GM23338 (cell line): ENCODE measurements around the gene PWP2. TPM values are rescaled to one million over a fixed set of nuclear protein-coding genes. Genes with fewer than 3 reads are reported as not detected.

ENCODE experiments used
- ATAC-seq: fragments of 200-7000 bp; cut with Tn5 transposase; 3 replicates; pipeline ENCODE4 v1.9.1; 2020
- DNase-seq: peaks from one replicate; pipeline ENCODE4 v3.0.0-alpha.2; 2015; ENCODE audit warnings: low spot score
- H2AFZ ChIP-seq: fragments of 200-600 bp; sonication (generic); 2 replicates; pipeline ENCODE4 v1.8.0; 2016; ENCODE audit warnings: antibody characterized with exemption, mild to moderate bottlenecking, moderate library complexity
- H3F3A ChIP-seq: fragments of 200-600 bp; sonication (generic); replicated peaks from 2 replicates; pipeline ENCODE4 v1.8.0; 2017; ENCODE audit warnings: antibody characterized with exemption, mixed run types, low read depth
- H3K27ac ChIP-seq: fragments of 200-600 bp; sonication (generic); 2 replicates; pipeline ENCODE4 v1.6.1; 2016; ENCODE audit warnings: low read depth
- H3K27me3 ChIP-seq: fragments of 200-600 bp; sonication (generic); 2 replicates; pipeline ENCODE4 v1.8.0; 2016; ENCODE audit warnings: mild to moderate bottlenecking, mixed run types, moderate library complexity; ENCODE audit not compliant: insufficient read depth
- H3K36me3 ChIP-seq: fragments of 200-600 bp; sonication (generic); 2 replicates; pipeline ENCODE4 v1.8.0; 2016; ENCODE audit warnings: mild to moderate bottlenecking; ENCODE audit not compliant: insufficient read depth
- H3K4me1 ChIP-seq: fragments of 200-600 bp; sonication (generic); 2 replicates; pipeline ENCODE4 v1.8.0; 2016; ENCODE audit warnings: mild to moderate bottlenecking, moderate library complexity; ENCODE audit not compliant: insufficient read depth
- H3K4me2 ChIP-seq: fragments of 200-600 bp; sonication (generic); 2 replicates; pipeline ENCODE4 v1.7.1; 2017; ENCODE audit warnings: mixed run types
- H3K4me3 ChIP-seq: fragments of 200-600 bp; sonication (generic); 2 replicates; pipeline ENCODE4 v1.6.1; 2016; ENCODE audit warnings: mixed run types
- H3K79me2 ChIP-seq: fragments of 200-600 bp; sonication (generic); replicated peaks from 2 replicates; pipeline ENCODE4 v1.8.0; 2017; ENCODE audit warnings: mild to moderate bottlenecking; ENCODE audit not compliant: insufficient read depth
- H3K9me2 ChIP-seq: fragments of 200-600 bp; sonication (generic); 2 replicates; pipeline ENCODE4 v1.8.0; 2017; ENCODE audit not compliant: insufficient read depth
- H4K20me1 ChIP-seq: fragments of 200-600 bp; sonication (generic); replicated peaks from 2 replicates; pipeline ENCODE4 v1.8.0; 2017; ENCODE audit warnings: mild to moderate bottlenecking; ENCODE audit not compliant: insufficient read depth
- H3K27ac Mint-ChIP-seq: 2 replicates; pipeline ENCODE4 v1.8.0; 2020; ENCODE audit warnings: inconsistent platforms, mild to moderate bottlenecking, moderate library complexity, mixed read lengths
- H3K27me3 Mint-ChIP-seq: 3 replicates; pipeline ENCODE4 v1.8.0; 2022; ENCODE audit warnings: low read depth, mild to moderate bottlenecking, moderate library complexity, mixed read lengths, inconsistent platforms; ENCODE audit not compliant: insufficient read depth, poor library complexity
- H3K36me3 Mint-ChIP-seq: 3 replicates; pipeline ENCODE4 v1.8.0; 2021; ENCODE audit warnings: low read depth, mild to moderate bottlenecking, inconsistent platforms, moderate library complexity, mixed read lengths
- H3K4me1 Mint-ChIP-seq: 3 replicates; pipeline ENCODE4 v1.8.0; 2020; ENCODE audit warnings: mild to moderate bottlenecking, inconsistent platforms, mixed read lengths
- H3K4me3 Mint-ChIP-seq: 3 replicates; pipeline ENCODE4 v1.8.0; 2021; ENCODE audit warnings: moderate library complexity, mild to moderate bottlenecking, inconsistent platforms, mixed read lengths
- H3K9me3 Mint-ChIP-seq: 3 replicates; pipeline ENCODE4 v1.8.0; 2020; ENCODE audit warnings: moderate library complexity, mild to moderate bottlenecking, inconsistent platforms, mixed read lengths
- CREB1 ChIP-seq: fragments of 250-450 bp; sonication (Bioruptor Pico); IDR thresholded peaks from 2 replicates; pipeline ENCODE4 v1.5.0; 2020; ENCODE audit warnings: low read depth, mild to moderate bottlenecking, moderate library complexity
- CTCF ChIP-seq, 2 experiments: fragments of 200-600 bp in 1 of 2; sonication (generic) in 1 of 2; conservative IDR thresholded peaks; 2 replicates each; pipeline versions ENCODE4 v1.5.1 to v1.6.1; 2016 to 2017; ENCODE audit warnings: antibody characterized with exemption in 2 of 2, low read depth in 2 of 2, mild to moderate bottlenecking in 2 of 2, moderate library complexity in 1 of 2
- ETS1 ChIP-seq: IDR thresholded peaks from 2 replicates; pipeline ENCODE4 v1.6.1; 2016; ENCODE audit warnings: antibody characterized with exemption
- EZH2 ChIP-seq: fragments of 200-600 bp; sonication (generic); IDR thresholded peaks from one replicate; pipeline ENCODE4 v1.8.0; 2017; ENCODE audit warnings: antibody characterized with exemption, mild to moderate bottlenecking, low read depth; ENCODE audit not compliant: unreplicated experiment
- EZH2phosphoT487 ChIP-seq: fragments of 200-600 bp; sonication (generic); IDR thresholded peaks from one replicate; pipeline ENCODE4 v1.8.1; 2018; ENCODE audit warnings: antibody characterized with exemption; ENCODE audit not compliant: unreplicated experiment
- JUNB ChIP-seq: IDR thresholded peaks from one replicate; pipeline ENCODE4 v1.6.1; 2016; ENCODE audit warnings: antibody characterized with exemption; ENCODE audit not compliant: unreplicated experiment
- NANOG ChIP-seq: IDR thresholded peaks from 2 replicates; pipeline ENCODE4 v1.6.1; 2016; ENCODE audit warnings: antibody characterized with exemption, borderline replicate concordance
- POLR2AphosphoS5 ChIP-seq: IDR thresholded peaks from 2 replicates; pipeline ENCODE4 v1.6.1; 2016; ENCODE audit warnings: antibody characterized with exemption, low read depth
- REST ChIP-seq: IDR thresholded peaks from one replicate; pipeline ENCODE4 v1.6.1; 2018; ENCODE audit warnings: antibody characterized with exemption; ENCODE audit not compliant: unreplicated experiment
- STAT1 ChIP-seq: IDR thresholded peaks from one replicate; pipeline ENCODE4 v1.6.1; 2016; ENCODE audit warnings: antibody characterized with exemption; ENCODE audit not compliant: unreplicated experiment
- ZNF114 ChIP-seq: fragments of 250-450 bp; sonication (Bioruptor Pico); IDR thresholded peaks from 2 replicates; pipeline ENCODE4 v1.5.0; 2020; ENCODE audit warnings: mild to moderate bottlenecking, moderate library complexity
- ZNF331 ChIP-seq: fragments of 250-450 bp; sonication (Bioruptor Pico); IDR thresholded peaks from 2 replicates; pipeline ENCODE4 v1.5.0; 2020; ENCODE audit warnings: low read depth, mild to moderate bottlenecking, moderate library complexity
- ZNF462 ChIP-seq: fragments of 250-450 bp; sonication (Bioruptor Pico); IDR thresholded peaks from 2 replicates; pipeline ENCODE4 v1.5.0; 2020; ENCODE audit warnings: mild to moderate bottlenecking, moderate library complexity
- polyA plus RNA-seq: library from polyadenylated mRNA; unstranded; fragments of >200 nt; fragmentation: Nextera tagmentation; extraction: Ambion mirVana; gene quantifications from 2 replicates; pipeline ENCODE4 v1.2.1, GENCODE V29; 2016
- total RNA-seq: library from RNA; depleted of rRNA; stranded (reverse); fragments of >200 nt; shearing (Covaris generic); gene quantifications from 2 replicates; pipeline ENCODE4 v1.2.3, GENCODE V29; 2014

Gene PWP2
- total and polyA plus RNA-seq, 2 experiments from 2014 or later: 18.2 to 59.2 TPM

- no peak for DNase-seq
- H3K27me3 Mint-ChIP-seq: peaks cover 4% of the 10 kb centered on the region
- peaks cover 43% of the 10 kb centered on the region for H3K36me3 Mint-ChIP-seq
- no peak for ATAC-seq
- H3K4me1 ChIP-seq: peaks cover 4% of the 10 kb centered on the region; the same call in 1 of the 2 replicates
- H3K27ac ChIP-seq: no peak overlapping the region
- H4K20me1 ChIP-seq: peaks cover 25% of the 10 kb centered on the region
- H3K36me3 ChIP-seq: peaks cover 13% of the 10 kb centered on the region; the same call in 1 of the 2 replicates
- H3K79me2 ChIP-seq: peaks cover 7% of the 10 kb centered on the region
- H3K4me3 Mint-ChIP-seq: no peak overlapping the region
- H3K27me3 ChIP-seq: no peaks in the 10 kb centered on the region
- no peak overlapping the region for H3K27ac Mint-ChIP-seq
- TF ChIP-seq NANOG (no peak), JUNB (no peak), ZNF114 (no peak), CREB1 (CRISPR knock-in tag) (no peak), REST (no peak), CTCF (conservative IDR thresholded peaks at IDR 0.05; ENCODE audit: low read depth in 2 of 2) (no peak), ZNF462 (no peak), ZNF331 (no peak), POLR2AphosphoS5 (no peak), EZH2phosphoT487 (no peak), ETS1 (no peak), STAT1 (no peak), EZH2 (no peak)
- H3K4me1 Mint-ChIP-seq: peaks cover 13% of the 10 kb centered on the region
- H3K9me3 Mint-ChIP-seq: no peaks in the 10 kb centered on the region
- no peak overlapping the region for H3K4me2 ChIP-seq
- H2AFZ ChIP-seq: no peak overlapping the region
- H3K4me3 ChIP-seq: no peak overlapping the region
- H3K9me2 ChIP-seq: no peaks in the 10 kb centered on the region
- H3F3A ChIP-seq: no peaks in the 10 kb centered on the region
Observed at GRCh38 chr21:44076316-44076715, 30.9 kb upstream of the PWP2 start.
